Liver (tissue), 9 donors: ENCODE results near the gene KIF23. TPM values are rescaled to one million over a fixed set of nuclear protein-coding genes. Genes with fewer than 3 reads are reported as not detected.

Experiments
- DNase-seq: peaks from one replicate; pipeline ENCODE4 v3.0.0-alpha.2; 2017; ENCODE audit warnings: low spot score
- H3K27ac ChIP-seq, 2 donors: one replicate each; pipeline ENCODE4 v1.7.0; 2013; ENCODE audit warnings: inconsistent platforms in 2 of 2, low read length in 2 of 2, control low read depth in 1 of 2, low read depth in 1 of 2, mild to moderate bottlenecking in 1 of 2
- H3K27me3 ChIP-seq, 4 donors: one replicate each; pipeline versions ENCODE4 v1.6.1 to v1.7.0; 2013; ENCODE audit warnings: low read length in 3 of 4, inconsistent platforms in 1 of 4, mild to moderate bottlenecking in 1 of 4, moderate library complexity in 1 of 4; ENCODE audit not compliant: control insufficient read depth in 4 of 4, insufficient read depth in 4 of 4
- H3K36me3 ChIP-seq, 4 donors: one replicate each; pipeline versions ENCODE4 v1.6.1 to v1.7.0; 2013; ENCODE audit warnings: low read length in 3 of 4, mild to moderate bottlenecking in 3 of 4, low read depth in 1 of 4, moderate library complexity in 1 of 4; ENCODE audit not compliant: control insufficient read depth in 4 of 4, insufficient read depth in 3 of 4
- H3K4me1 ChIP-seq, 4 donors: one replicate each; pipeline versions ENCODE4 v1.6.1 to v1.7.0; 2013; ENCODE audit warnings: low read length in 3 of 4, mild to moderate bottlenecking in 3 of 4, moderate library complexity in 1 of 4; ENCODE audit not compliant: control insufficient read depth in 4 of 4, insufficient read depth in 4 of 4
- H3K4me3 ChIP-seq, 3 donors: one replicate each; pipeline versions ENCODE4 v1.6.1 to v1.7.0; 2013; ENCODE audit warnings: low read length in 3 of 3, control low read depth in 1 of 3, low read depth in 1 of 3, mild to moderate bottlenecking in 1 of 3
- H3K9ac ChIP-seq, 2 donors: one replicate each; pipeline ENCODE4 v1.7.0; 2013; ENCODE audit warnings: low read length in 2 of 2, mild to moderate bottlenecking in 2 of 2, moderate library complexity in 2 of 2, control low read depth in 1 of 2, low read depth in 1 of 2
- H3K9me3 ChIP-seq, 4 donors: one replicate each; pipeline versions ENCODE4 v1.6.1 to v1.7.0; 2013; ENCODE audit warnings: low read length in 3 of 4; ENCODE audit not compliant: control insufficient read depth in 4 of 4
- EGR1 ChIP-seq, 2 donors: IDR thresholded peaks; 2 replicates each; pipeline ENCODE4 v1.6.1; 2016 to 2018; ENCODE audit warnings: antibody characterized with exemption in 2 of 2, low read depth in 2 of 2
- FOXA1 ChIP-seq: IDR thresholded peaks from 2 replicates; pipeline ENCODE4 v1.6.1; 2016; ENCODE audit warnings: antibody characterized with exemption
- FOXA2 ChIP-seq: IDR thresholded peaks from 2 replicates; pipeline ENCODE4 v1.6.1; 2016; ENCODE audit warnings: antibody characterized with exemption
- GABPA ChIP-seq, 2 donors: IDR thresholded peaks in 1 of 2; conservative IDR thresholded peaks in 1 of 2; 2 replicates each; pipeline ENCODE4 v1.6.1; 2016; ENCODE audit warnings: antibody characterized with exemption in 2 of 2, mild to moderate bottlenecking in 1 of 2, moderate library complexity in 1 of 2
- HNF4G ChIP-seq: IDR thresholded peaks from 2 replicates; pipeline ENCODE4 v1.6.1; 2016; ENCODE audit warnings: antibody characterized with exemption
- JUND ChIP-seq, 2 donors: IDR thresholded peaks; 2 replicates each; pipeline ENCODE4 v1.6.1; 2016; ENCODE audit warnings: antibody characterized with exemption in 2 of 2
- MAX ChIP-seq: IDR thresholded peaks from 2 replicates; pipeline ENCODE4 v1.6.1; 2016; ENCODE audit warnings: antibody characterized with exemption
- NR2F2 ChIP-seq: IDR thresholded peaks from 2 replicates; pipeline ENCODE4 v1.6.1; 2016; ENCODE audit warnings: antibody characterized with exemption
- RAD21 ChIP-seq, 2 donors: IDR thresholded peaks; 2 replicates each; pipeline ENCODE4 v1.6.1; 2016; ENCODE audit warnings: antibody characterized with exemption in 2 of 2, mild to moderate bottlenecking in 2 of 2
- RXRA ChIP-seq, 2 donors: IDR thresholded peaks; 2 replicates each; pipeline ENCODE4 v1.6.1; 2017 to 2018; ENCODE audit warnings: antibody characterized with exemption in 2 of 2, mild to moderate bottlenecking in 1 of 2
- SP1 ChIP-seq: IDR thresholded peaks from 2 replicates; pipeline ENCODE4 v1.6.1; 2018; ENCODE audit warnings: antibody characterized with exemption, mild to moderate bottlenecking
- TAF1 ChIP-seq: conservative IDR thresholded peaks from 2 replicates; pipeline ENCODE4 v1.6.1; 2016; ENCODE audit warnings: antibody characterized with exemption, mild to moderate bottlenecking
- YY1 ChIP-seq: IDR thresholded peaks from 2 replicates; pipeline ENCODE4 v1.6.1; 2016; ENCODE audit warnings: antibody characterized with exemption, mild to moderate bottlenecking
- ZBTB33 ChIP-seq: IDR thresholded peaks from 2 replicates; pipeline ENCODE4 v1.6.1; 2016; ENCODE audit warnings: antibody characterized with exemption
- WGBS: extraction: QIAGEN DNeasy Blood & Tissue Kit; methylation state at CpG from one replicate; pipeline ENCODE4 v1.1.7; 2013; 5-methylcytosine and 5-hydroxymethylcytosine counted together
- polyA plus RNA-seq, 2 donors: library from polyadenylated mRNA; stranded (reverse) in 1 of 2; unstranded in 1 of 2; fragments of 200-250 nt in 1 of 2; fragments of >200 nt in 1 of 2; fragmentation: Nextera tagmentation in 1 of 2; extraction: Ambion mirVana in 1 of 2; gene quantifications; one replicate each; pipeline versions ENCODE4 v1.2.1 to v1.2.3, GENCODE V29; 2013 to 2015
- total RNA-seq, 2 donors: library from RNA; depleted of rRNA; stranded (reverse); fragments of >200 nt; gene quantifications; one replicate each; pipeline ENCODE4 v1.2.3, GENCODE V29; 2014
- TF ChIP-seq, protein P1 (sequence below): fragments of 150-350 bp; IDR thresholded peaks from 2 replicates; pipeline ENCODE4 v1.5.1; 2017; ENCODE audit warnings: improper control_type of control experiment, low read depth, low read length; ENCODE audit not compliant: missing input control
- TF ChIP-seq, protein P2 (sequence below): IDR thresholded peaks from 2 replicates; pipeline ENCODE4 v1.6.1; 2016; ENCODE audit warnings: antibody characterized with exemption, mild to moderate bottlenecking
- TF ChIP-seq, protein P3 (sequence below): IDR thresholded peaks from 2 replicates; pipeline ENCODE4 v1.6.1; 2016; ENCODE audit warnings: antibody characterized with exemption
- donor health status: healthy.
- donor health status: healthy.
- donor health status: healthy.
- donor health status: healthy.
- donor health status: healthy.

KIF23 gene
- total and polyA plus RNA-seq, 4 donors = 0.25 to 32.8 (median 1.1) TPM

DNA sequence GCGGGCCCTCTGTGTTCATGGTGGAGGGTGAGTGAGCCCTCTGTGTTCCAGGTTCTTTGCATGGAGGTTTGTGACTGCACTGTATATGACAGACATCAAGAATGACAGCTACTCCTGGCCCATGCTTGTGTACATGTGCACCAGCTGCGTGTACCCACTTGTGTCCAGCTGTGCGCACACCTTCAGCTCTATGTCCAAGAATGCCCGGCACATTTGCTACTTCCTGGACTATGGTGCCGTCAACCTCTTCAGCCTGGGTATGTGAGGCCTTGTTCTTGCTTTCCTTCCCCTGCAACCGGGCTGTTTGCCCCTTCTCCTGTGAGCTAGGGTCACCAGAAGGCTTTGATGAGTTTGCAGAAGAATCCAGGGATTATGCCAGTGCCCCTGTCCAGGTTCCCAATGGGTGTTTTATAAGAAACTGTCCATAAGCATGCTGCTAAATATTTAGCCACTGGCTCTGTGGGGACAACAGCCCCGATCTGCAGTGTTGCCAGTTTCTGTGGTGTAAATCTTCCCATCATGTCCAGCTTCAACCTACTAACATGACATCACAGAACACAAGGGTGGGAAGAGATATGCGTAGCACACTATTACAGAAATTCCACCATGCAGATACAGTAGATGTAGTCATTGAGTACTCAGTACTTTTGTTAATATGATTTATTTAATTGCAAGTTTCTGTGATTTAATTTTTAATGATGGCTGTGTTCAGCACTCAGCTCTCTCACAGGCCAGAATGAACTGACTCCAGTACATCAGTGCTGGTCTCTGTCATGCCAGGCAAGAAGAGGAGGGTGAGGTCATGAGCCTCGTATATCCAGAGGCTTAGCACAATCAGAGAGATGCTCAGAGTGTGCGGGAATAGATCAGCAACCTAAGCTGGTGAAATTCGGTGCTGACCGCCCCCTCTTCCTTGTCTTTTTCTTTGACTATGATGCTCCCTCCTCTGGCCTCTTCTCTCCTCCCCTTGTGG, 29.2 kb upstream of the KIF23 start:
- no peak for DNase-seq
- H3K27me3 ChIP-seq = no peaks in the 10 kb centered on the region
- no peak overlapping the region for H3K9ac ChIP-seq
- no peak overlapping the region for H3K27ac ChIP-seq
- no peaks in the 10 kb centered on the region for H3K9me3 ChIP-seq
- H3K36me3 ChIP-seq = no peaks in the 10 kb centered on the region
- H3K4me1 ChIP-seq = no peaks in the 10 kb centered on the region
- TF ChIP-seq, protein P1, sequence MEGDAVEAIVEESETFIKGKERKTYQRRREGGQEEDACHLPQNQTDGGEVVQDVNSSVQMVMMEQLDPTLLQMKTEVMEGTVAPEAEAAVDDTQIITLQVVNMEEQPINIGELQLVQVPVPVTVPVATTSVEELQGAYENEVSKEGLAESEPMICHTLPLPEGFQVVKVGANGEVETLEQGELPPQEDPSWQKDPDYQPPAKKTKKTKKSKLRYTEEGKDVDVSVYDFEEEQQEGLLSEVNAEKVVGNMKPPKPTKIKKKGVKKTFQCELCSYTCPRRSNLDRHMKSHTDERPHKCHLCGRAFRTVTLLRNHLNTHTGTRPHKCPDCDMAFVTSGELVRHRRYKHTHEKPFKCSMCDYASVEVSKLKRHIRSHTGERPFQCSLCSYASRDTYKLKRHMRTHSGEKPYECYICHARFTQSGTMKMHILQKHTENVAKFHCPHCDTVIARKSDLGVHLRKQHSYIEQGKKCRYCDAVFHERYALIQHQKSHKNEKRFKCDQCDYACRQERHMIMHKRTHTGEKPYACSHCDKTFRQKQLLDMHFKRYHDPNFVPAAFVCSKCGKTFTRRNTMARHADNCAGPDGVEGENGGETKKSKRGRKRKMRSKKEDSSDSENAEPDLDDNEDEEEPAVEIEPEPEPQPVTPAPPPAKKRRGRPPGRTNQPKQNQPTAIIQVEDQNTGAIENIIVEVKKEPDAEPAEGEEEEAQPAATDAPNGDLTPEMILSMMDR = no peak
- no peak for TF ChIP-seq TAF1
- TF ChIP-seq FOXA2 = no peak
- no peak for TF ChIP-seq MAX
- no peak for TF ChIP-seq ZBTB33
- no peak for TF ChIP-seq FOXA1
- TF ChIP-seq RAD21 (IDR thresholded peaks at IDR 0.05) = no peak
- TF ChIP-seq, protein P2, sequence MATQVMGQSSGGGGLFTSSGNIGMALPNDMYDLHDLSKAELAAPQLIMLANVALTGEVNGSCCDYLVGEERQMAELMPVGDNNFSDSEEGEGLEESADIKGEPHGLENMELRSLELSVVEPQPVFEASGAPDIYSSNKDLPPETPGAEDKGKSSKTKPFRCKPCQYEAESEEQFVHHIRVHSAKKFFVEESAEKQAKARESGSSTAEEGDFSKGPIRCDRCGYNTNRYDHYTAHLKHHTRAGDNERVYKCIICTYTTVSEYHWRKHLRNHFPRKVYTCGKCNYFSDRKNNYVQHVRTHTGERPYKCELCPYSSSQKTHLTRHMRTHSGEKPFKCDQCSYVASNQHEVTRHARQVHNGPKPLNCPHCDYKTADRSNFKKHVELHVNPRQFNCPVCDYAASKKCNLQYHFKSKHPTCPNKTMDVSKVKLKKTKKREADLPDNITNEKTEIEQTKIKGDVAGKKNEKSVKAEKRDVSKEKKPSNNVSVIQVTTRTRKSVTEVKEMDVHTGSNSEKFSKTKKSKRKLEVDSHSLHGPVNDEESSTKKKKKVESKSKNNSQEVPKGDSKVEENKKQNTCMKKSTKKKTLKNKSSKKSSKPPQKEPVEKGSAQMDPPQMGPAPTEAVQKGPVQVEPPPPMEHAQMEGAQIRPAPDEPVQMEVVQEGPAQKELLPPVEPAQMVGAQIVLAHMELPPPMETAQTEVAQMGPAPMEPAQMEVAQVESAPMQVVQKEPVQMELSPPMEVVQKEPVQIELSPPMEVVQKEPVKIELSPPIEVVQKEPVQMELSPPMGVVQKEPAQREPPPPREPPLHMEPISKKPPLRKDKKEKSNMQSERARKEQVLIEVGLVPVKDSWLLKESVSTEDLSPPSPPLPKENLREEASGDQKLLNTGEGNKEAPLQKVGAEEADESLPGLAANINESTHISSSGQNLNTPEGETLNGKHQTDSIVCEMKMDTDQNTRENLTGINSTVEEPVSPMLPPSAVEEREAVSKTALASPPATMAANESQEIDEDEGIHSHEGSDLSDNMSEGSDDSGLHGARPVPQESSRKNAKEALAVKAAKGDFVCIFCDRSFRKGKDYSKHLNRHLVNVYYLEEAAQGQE = no peak
- TF ChIP-seq JUND (IDR thresholded peaks at IDR 0.05) = no peak
- no peak for TF ChIP-seq RXRA (IDR thresholded peaks at IDR 0.05)
- TF ChIP-seq GABPA (IDR thresholded peaks at IDR 0.05 in 1 of 2, conservative IDR thresholded peaks at IDR 0.05 in 1 of 2) = no peak
- no peak for TF ChIP-seq HNF4G
- TF ChIP-seq NR2F2 = no peak
- no peak for TF ChIP-seq YY1
- no peak for TF ChIP-seq SP1
- TF ChIP-seq EGR1 (IDR thresholded peaks at IDR 0.05; ENCODE audit: low read depth in 2 of 2) = no peak
- TF ChIP-seq, protein P3, sequence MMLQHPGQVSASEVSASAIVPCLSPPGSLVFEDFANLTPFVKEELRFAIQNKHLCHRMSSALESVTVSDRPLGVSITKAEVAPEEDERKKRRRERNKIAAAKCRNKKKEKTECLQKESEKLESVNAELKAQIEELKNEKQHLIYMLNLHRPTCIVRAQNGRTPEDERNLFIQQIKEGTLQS = no peak
- WGBS = 96% methylated on average over 12 of the region's 12 CpGs
- H3K4me3 ChIP-seq = no peak overlapping the region
